D721Med (cell line): ENCODE results near the gene SYCN.

Experiments
- DNase-seq: peaks from one replicate; pipeline ENCODE4 v3.0.0; 2011; ENCODE audit warnings: low spot score; ENCODE audit not compliant: insufficient read length
- FAIRE-seq: peaks from 2 replicates; lab custom pipeline; 2011; peaks lifted over from hg19 to GRCh38; lab: Jason Lieb, UNC
- TF ChIP-seq, protein P1 (sequence below): IDR thresholded peaks from 2 replicates; pipeline ENCODE4 v1.5.1; 2012; ENCODE audit warnings: mild to moderate bottlenecking, control low read depth; ENCODE audit not compliant: insufficient read depth; ENCODE audit errors: missing control alignments

The SYCN gene

DNA sequence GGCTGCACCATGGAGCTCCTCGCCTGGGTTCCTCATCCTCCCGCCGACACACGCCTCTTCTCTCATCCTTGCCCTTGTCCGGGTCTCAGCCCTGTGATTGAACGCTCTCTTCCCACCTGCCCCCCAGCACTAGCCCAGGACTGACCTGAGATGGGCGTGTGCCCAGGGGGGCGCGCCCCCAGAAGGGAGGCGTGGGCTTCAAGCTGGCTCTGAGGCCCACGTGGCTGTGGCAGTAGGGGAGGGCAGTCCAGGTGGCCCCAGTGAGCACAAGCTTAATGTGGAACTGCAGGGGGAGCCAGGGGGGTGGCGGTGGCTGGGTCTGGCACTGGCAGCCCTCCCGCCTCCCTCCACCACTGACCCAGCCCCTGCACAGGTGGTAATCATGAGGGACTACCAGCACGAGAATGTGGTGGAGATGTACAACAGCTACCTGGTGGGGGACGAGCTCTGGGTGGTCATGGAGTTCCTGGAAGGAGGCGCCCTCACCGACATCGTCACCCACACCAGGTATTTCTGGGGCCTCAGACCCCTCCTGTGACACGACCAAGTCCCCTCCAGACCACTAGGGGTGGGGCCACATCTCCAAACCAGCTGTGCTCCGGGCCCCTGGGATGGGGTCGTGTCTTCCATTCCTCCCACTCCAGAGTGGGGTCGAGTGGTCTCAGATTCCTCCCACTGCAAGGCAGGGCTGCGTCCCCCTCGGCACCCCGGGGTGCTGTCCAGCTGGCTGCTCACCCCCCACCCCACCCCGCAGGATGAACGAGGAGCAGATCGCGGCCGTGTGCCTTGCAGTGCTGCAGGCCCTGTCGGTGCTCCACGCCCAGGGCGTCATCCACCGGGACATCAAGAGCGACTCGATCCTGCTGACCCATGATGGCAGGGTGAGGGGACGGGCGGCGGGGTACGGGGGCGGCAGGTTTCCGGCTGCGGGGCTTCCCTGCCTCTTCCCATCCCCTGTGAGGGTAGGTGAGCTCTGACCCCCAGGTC, 29.2 kb downstream of the SYCN start:
- TF ChIP-seq, protein P1, sequence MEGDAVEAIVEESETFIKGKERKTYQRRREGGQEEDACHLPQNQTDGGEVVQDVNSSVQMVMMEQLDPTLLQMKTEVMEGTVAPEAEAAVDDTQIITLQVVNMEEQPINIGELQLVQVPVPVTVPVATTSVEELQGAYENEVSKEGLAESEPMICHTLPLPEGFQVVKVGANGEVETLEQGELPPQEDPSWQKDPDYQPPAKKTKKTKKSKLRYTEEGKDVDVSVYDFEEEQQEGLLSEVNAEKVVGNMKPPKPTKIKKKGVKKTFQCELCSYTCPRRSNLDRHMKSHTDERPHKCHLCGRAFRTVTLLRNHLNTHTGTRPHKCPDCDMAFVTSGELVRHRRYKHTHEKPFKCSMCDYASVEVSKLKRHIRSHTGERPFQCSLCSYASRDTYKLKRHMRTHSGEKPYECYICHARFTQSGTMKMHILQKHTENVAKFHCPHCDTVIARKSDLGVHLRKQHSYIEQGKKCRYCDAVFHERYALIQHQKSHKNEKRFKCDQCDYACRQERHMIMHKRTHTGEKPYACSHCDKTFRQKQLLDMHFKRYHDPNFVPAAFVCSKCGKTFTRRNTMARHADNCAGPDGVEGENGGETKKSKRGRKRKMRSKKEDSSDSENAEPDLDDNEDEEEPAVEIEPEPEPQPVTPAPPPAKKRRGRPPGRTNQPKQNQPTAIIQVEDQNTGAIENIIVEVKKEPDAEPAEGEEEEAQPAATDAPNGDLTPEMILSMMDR, result no peak
- no peak for FAIRE-seq
- DNase-seq, result no peak

DNA sequence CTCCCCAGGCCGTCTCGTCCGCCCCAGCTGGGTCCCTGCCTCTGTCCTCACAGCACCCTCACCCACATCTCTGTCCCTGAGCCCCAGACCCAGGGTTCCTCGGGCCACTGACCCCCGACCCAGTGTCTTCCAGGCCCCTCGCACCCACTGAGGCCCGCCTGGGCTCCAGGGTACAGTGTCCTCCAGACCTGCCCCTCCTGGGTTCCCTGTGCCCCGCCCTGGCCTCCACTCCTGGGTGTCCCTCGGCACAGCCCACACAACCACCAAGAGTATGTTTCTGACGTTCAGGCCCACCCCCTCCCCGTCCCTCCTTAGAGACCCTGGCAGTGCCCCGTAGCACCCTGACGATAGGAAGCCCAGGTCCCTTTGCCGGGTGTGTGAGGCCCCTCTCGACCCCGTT, 29.9 kb downstream of the SYCN start:
- TF ChIP-seq, protein P1, result no peak
- no peak for FAIRE-seq
- DNase-seq, result no peak

DNA sequence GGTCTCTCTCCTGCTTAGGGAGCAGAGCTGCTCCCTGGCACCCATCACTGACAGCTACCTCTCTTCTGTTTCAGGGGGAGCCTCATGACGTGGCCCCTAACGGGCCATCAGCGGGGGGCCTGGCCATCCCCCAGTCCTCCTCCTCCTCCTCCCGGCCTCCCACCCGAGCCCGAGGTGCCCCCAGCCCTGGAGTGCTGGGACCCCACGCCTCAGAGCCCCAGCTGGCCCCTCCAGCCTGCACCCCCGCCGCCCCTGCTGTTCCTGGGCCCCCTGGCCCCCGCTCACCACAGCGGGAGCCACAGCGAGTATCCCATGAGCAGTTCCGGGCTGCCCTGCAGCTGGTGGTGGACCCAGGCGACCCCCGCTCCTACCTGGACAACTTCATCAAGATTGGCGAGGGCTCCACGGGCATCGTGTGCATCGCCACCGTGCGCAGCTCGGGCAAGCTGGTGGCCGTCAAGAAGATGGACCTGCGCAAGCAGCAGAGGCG, 30.5 kb downstream of the SYCN start:
- TF ChIP-seq, protein P1, result no peak
- DNase-seq (no peak), FAIRE-seq (no peak)

DNA sequence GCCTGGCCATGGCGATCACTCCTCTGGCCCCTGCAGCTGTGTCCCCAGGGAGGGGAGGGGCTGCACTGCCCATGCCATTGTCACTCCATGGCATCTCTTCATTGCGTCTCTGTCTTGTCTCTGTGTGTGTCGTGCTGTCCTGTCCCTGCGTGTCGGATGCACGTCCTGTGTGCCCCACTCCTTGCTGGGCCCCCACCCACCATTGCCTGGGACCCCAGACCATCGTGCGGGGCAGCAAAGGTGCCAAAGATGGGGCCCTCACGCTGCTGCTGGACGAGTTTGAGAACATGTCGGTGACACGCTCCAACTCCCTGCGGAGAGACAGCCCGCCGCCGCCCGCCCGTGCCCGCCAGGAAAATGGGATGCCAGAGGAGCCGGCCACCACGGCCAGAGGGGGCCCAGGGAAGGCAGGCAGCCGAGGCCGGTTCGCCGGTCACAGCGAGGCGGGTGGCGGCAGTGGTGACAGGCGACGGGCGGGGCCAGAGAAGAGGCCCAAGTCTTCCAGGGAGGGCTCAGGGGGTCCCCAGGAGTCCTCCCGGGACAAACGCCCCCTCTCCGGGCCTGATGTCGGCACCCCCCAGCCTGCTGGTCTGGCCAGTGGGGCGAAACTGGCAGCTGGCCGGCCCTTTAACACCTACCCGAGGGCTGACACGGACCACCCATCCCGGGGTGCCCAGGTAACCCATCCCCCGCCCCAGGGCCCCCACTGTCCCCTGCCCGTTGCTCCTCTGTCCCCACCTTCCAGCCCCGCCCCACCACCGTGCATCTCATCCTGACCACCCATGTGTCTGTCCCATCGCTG, 31.2 kb downstream of the SYCN start:
- FAIRE-seq, result no peak
- TF ChIP-seq, protein P1, result no peak
- no peak for DNase-seq

DNA sequence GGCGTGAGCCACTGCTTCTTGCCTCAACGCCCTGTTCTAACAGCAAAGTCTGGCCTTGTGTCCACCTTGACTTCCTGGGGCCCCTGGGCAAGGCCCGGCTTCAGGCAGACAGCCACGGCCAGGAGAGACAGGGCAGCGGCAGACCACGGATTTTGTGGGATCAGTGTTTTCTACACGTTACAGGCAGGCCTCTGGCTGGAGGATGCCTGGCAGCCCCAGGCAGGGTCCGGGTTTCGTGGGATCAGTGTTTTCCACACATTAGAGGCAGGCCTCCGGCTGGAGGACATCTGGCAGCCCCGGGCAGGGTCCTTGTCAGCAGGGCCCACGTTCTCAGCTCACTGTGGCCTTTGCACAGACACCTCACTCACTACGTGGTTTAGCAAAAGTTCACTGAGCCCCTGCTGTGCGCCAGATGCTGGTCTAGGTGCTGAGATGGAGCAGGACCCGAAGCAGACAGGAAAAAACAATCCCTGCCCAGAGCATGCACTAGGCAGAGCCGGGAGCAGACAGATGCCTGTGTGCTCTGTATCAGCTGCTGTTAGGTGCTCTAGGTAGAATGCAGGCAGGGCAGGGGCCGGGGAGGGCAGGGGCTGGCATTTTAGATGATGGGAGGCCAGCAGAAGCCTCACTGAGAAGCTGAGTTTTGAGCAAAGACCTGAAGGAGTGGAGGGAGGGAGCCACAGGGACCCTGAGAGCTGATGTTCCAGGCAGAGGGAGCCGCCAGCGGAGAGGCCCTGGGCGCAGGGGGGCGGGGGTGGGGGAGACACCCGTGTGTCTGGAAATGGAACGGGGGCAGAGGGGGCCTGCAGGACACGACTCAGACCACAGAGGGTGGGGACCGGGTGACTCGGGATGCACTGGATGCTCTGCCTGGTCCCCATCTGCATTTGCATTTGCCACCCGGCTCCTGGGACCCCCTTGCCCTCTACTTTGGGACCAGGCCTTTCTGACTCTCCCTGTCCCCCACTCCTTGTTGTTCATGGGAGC, 32.3 kb downstream of the SYCN start:
- DNase-seq (no peak), FAIRE-seq (no peak)
- TF ChIP-seq, protein P1, result no peak
